Inferior parietal cortex (tissue), 1 donor: ENCODE measurements around the gene BGN.

ENCODE experiments used
- DNase-seq: peaks from one replicate; pipeline ENCODE4 v3.0.0-alpha.2; 2016; ENCODE audit errors: extremely low spot score

The BGN gene

GRCh38 chrX:153460826-153461225 is 34.0 kb upstream of the BGN start:
- peak; percentile 53 for DNase-seq

GRCh38 chrX:153462291-153462690 is 32.5 kb upstream of the BGN start:
- no peak for DNase-seq

GRCh38 chrX:153463031-153463430 is 31.7 kb upstream of the BGN start:
- no peak for DNase-seq

GRCh38 chrX:153463556-153463955 is 31.2 kb upstream of the BGN start:
- no peak for DNase-seq

GRCh38 chrX:153464116-153464515 is 30.7 kb upstream of the BGN start:
- DNase-seq = no peak

GRCh38 chrX:153465691-153466380 is 28.9 kb upstream of the BGN start:
- DNase-seq = no peak

- DNase-seq = no peak
Measured at GRCh38 chrX:153468008-153468580, 26.7 kb upstream of the BGN start.

- DNase-seq = no peak
Measured at GRCh38 chrX:153469811-153470410, 24.9 kb upstream of the BGN start.

- peak; percentile 77 for DNase-seq
Measured at GRCh38 chrX:153470411-153471363, 24.1 kb upstream of the BGN start, which contains the start of gene HAUS7. Gene HAUS7 (minus strand): TSS chrX:153470576. CDS start chrX:153470557, 19 bp downstream.

- no peak for DNase-seq
Measured at GRCh38 chrX:153471663-153472280, 23.0 kb upstream of the BGN start.

GRCh38 chrX:153473126-153473525 is 21.7 kb upstream of the BGN start:
- no peak for DNase-seq

- DNase-seq = no peak
Measured at GRCh38 chrX:153474266-153474665, 20.5 kb upstream of the BGN start.

GRCh38 chrX:153474718-153475117 is 20.1 kb upstream of the BGN start:
- no peak for DNase-seq

- DNase-seq = no peak
Measured at GRCh38 chrX:153475271-153475670, 19.5 kb upstream of the BGN start.

- no peak for DNase-seq
Measured at GRCh38 chrX:153475751-153476281, 19.0 kb upstream of the BGN start.

GRCh38 chrX:153476666-153477363 is 18.0 kb upstream of the BGN start:
- DNase-seq = no peak

GRCh38 chrX:153477364-153477857 is 17.4 kb upstream of the BGN start:
- DNase-seq = no peak

- no peak for DNase-seq
Measured at GRCh38 chrX:153477901-153478300, 16.9 kb upstream of the BGN start.

GRCh38 chrX:153478746-153479145 is 16.0 kb upstream of the BGN start:
- DNase-seq = no peak

- DNase-seq = no peak
Measured at GRCh38 chrX:153481043-153481442, 13.7 kb upstream of the BGN start.
